AG04449 (cell line): ENCODE data around the gene NIN.

Experiments used
- CTCF ChIA-PET: fragments of 350-600 bp; formaldehyde crosslinking; extraction: SDS; loops from one replicate; lab custom pipeline; 2021; ENCODE audit warnings: antibody characterized with exemption; lab: Yijun Ruan, JAX
- POLR2A ChIA-PET: fragments of 400-600, 350-600 bp; formaldehyde crosslinking; extraction: SDS; loops from one replicate; lab custom pipeline; 2020; ENCODE audit warnings: antibody characterized with exemption, inconsistent platforms; lab: Yijun Ruan, JAX
- DNase-seq: peaks from one replicate; pipeline ENCODE4 v3.0.0-alpha.2; 2010; ENCODE audit warnings: low read depth, low spot score
- H3K4me3 ChIP-seq: 2 replicates; pipeline ENCODE4 v1.5.1; 2011; ENCODE audit warnings: low read depth, mild to moderate bottlenecking, control low read depth, low read length
- TF ChIP-seq, protein P1 (sequence below): IDR thresholded peaks from one replicate; pipeline ENCODE4 v1.5.1; 2011; ENCODE audit warnings: mild to moderate bottlenecking, moderate library complexity, low read length, control low read depth, inconsistent platforms; ENCODE audit not compliant: insufficient read depth; ENCODE audit errors: missing control alignments

NIN gene

DNA sequence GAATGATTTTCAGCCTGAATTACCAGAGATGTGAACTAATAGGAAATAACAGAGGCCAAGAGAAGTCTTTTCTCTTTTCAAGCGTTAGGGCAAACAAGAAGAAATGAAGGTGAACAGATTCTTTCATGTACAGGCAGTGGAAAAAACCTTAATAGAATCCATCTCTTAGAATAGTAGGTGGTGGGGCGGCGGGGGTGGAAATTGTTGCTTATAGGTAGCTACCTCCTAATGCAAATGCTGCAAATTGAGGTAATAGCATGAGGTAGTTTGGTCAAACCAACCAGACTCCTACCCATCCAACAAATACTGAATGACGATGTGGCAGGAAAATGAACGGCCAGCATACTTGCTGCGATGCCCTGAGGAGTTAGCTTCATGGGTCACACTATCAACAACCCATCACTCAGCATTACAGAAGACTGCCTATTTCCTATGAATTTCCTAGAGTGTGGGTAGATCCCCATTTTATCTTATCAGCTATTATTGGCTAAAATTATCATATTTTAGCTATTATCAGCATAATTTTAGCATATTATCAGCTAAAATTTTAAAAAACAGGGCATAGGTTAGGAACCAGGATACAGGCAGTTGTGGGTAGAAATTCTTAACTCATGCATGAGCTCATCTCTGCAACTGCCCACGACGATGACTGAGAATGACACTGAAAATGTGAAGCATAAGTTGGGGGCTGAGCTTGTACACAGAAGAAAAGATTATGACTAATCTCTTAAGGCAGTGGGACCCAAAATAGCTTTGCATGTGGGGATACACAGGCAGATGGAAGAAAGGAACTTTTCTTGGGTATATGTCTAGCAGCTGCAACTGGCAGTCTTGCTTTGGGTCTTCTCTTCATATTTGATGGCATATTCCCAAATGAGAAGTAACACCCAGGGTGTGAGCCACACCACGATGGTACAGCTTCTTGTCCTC is 68.7 kb downstream of the NIN start:
- TF ChIP-seq, protein P1, sequence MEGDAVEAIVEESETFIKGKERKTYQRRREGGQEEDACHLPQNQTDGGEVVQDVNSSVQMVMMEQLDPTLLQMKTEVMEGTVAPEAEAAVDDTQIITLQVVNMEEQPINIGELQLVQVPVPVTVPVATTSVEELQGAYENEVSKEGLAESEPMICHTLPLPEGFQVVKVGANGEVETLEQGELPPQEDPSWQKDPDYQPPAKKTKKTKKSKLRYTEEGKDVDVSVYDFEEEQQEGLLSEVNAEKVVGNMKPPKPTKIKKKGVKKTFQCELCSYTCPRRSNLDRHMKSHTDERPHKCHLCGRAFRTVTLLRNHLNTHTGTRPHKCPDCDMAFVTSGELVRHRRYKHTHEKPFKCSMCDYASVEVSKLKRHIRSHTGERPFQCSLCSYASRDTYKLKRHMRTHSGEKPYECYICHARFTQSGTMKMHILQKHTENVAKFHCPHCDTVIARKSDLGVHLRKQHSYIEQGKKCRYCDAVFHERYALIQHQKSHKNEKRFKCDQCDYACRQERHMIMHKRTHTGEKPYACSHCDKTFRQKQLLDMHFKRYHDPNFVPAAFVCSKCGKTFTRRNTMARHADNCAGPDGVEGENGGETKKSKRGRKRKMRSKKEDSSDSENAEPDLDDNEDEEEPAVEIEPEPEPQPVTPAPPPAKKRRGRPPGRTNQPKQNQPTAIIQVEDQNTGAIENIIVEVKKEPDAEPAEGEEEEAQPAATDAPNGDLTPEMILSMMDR = no peak
- no peak overlapping the region for H3K4me3 ChIP-seq
- peak; percentile 64 for DNase-seq
- ChIA-PET POLR2A (interaction anchor here (1.1 to 2.4 kb wide), 6 partner anchors 10 to 94 kb away, joined by 3 to 18 read pairs (median 6); partner anchors contain the start of gene SAV1), CTCF (interaction anchor here (0.6 to 11.6 kb wide), 9 partner anchors 13 to 913 kb away, joined by 3 to 194 read pairs (median 9); no protein-coding TSS in a partner anchor)

DNA sequence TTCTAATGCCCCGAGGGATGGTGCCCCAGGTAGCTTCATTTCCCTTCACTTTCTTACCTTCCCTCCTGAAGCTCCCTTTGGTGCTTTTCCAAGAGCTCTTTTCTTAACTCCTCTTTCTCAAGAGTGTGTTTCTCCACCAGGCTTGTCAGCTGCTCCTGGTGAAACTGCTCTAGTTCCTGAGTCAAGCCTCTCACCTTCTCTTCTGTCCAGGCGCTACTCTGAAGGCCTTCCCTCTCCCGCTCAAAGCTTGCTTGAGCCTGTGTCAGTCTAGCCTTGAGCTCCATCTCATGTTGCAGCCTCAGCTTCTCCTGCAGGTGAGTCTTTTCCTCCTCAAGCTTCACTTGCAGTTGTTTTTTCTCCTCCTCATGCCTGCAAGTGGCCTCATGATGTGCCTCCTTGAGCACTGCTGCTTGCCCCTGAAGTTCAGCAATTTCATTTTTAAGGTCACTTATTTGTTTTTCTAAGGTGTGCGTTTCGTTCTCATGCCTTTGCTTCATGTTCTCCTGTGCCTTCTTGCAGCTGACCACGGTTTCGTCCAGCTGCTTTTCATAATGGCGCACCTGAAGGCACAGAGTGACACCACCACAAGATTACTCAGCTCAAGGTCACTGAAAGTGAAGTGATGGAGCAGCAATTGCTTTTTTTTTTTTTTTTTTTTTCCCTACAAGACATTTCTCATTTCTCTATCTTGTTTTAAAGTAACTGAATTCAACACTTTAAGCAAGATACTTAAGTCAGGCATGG is 71.0 kb downstream of the NIN start:
- H3K4me3 ChIP-seq = no peak overlapping the region
- ChIA-PET POLR2A (no interaction called here), CTCF (interaction anchor here (1.7 to 11.6 kb wide), 3 partner anchors 15 to 159 kb away, joined by 3 to 194 read pairs (median 25); no protein-coding TSS in a partner anchor)
- TF ChIP-seq, protein P1 = no peak
- DNase-seq = no peak

DNA sequence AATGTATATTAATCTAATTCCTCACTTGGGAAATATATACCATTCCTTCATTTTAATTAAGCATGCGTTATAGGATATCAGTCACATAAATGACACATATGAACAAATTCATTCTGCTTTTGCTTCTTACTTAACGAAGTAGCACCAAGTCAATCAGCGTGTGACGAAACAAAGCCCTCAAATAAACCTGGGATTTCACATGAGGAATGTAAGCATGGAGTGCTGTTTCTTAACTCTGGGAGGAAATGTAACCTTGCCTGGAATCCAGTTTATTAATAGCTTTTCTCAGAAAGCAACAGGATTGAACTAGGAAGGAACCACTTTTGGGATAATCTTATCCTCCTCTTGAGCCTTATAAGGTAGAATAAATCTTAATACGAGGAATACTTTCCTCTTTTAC is 72.0 kb downstream of the NIN start:
- no peak for DNase-seq
- ChIA-PET CTCF (interaction anchor here (1.7 to 11.6 kb wide), 4 partner anchors 16 to 158 kb away, joined by 3 to 194 read pairs (median 16); no protein-coding TSS in a partner anchor), POLR2A (no interaction called here)

DNA sequence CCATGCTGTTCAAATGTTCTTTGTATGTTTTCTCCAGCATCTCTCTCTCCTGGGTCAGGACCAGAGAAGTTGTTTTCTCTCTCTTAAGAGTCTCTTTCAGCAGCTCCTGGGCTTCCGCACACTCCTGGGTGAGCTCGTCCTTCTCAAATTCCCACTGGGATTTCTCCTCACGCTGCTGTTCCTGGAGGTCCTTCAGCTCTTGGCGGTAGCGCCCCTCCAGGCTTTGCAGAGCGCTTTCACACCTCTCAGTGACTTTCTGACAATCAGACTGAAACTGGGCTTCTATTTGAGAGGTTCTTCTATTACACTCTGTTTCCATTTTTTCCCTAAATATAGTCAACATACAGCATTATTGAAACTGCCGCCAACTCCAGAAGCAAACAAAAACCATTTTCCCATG is 72.7 kb downstream of the NIN start:
- DNase-seq = no peak
- CTCF ChIA-PET = interaction anchor here (1.0 to 11.6 kb wide), 3 partner anchors 17 to 160 kb away, joined by 6 to 194 read pairs (median 7); no protein-coding TSS in a partner anchor
- TF ChIP-seq, protein P1 = no peak
- H3K4me3 ChIP-seq = no peak overlapping the region
- POLR2A ChIA-PET = no interaction called here

More for the DNA sequence above, 72.0 kb downstream of the NIN start:
- TF ChIP-seq, protein P1 = no peak
- H3K4me3 ChIP-seq = no peak overlapping the region

DNA sequence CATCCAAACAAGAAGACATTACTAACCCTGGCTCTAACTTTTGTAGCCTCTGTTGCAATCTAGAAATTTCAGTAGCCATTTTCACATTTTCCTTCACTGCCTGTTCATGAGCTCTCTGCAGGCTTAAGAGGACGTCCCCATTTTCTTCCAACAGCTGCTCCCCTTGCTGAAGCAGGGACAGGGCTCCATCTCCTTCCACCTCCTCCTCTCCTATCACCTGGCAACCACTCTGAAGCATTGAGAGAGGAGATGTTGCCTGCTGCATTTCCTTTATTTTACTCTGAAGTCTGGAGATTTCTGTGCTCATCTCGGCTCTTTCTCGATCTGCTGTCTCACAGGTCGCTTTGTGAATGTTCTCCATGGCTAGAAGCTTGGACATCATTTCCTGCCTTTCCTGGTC is 73.3 kb downstream of the NIN start:
- no peak overlapping the region for H3K4me3 ChIP-seq
- DNase-seq = no peak
- POLR2A ChIA-PET = no interaction called here
- TF ChIP-seq, protein P1 = no peak
- CTCF ChIA-PET = interaction anchor here (1.0 to 11.6 kb wide), 3 partner anchors 18 to 159 kb away, joined by 6 to 194 read pairs (median 7); no protein-coding TSS in a partner anchor

DNA sequence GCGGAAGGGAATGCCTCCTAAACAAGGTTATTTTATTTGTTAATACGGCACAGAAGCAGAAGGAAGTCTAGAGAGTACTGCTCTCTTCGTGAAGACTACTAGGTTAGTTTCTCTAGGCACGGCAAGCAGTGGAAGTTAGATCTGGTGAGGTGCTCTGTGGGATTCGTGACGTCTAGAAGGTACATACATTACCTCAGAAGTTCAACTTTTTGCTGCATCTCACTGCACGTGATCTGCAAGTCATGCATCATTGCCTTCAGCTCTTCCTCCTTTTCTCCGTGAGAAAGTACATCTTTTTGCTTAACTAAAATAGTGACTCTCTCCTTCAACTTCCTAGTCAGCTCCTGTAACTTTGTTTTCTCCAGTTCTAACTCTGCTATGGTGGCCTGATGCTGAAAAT is 74.7 kb downstream of the NIN start:
- POLR2A ChIA-PET = no interaction called here
- no peak overlapping the region for H3K4me3 ChIP-seq
- CTCF ChIA-PET = interaction anchor here (0.8 to 11.6 kb wide), 3 partner anchors 19 to 156 kb away, joined by 4 to 194 read pairs (median 7); no protein-coding TSS in a partner anchor
- TF ChIP-seq, protein P1 = no peak
- no peak for DNase-seq
